GM13977 (cell line): ENCODE results near the gene ADGRA1.

Source experiments
- DNase-seq: peaks from one replicate; pipeline ENCODE4 v3.0.0; 2012; ENCODE audit warnings: low spot score
- in situ Hi-C: fragments of 300-500 bp; cut with MboI; formaldehyde crosslinking; loops from one replicate; pipeline ENCODE4 v1.12.0; 2022; ENCODE audit warnings: low sequenced_read_pairs, low pct_unique_long_range_greater_than_20kb, mixed read lengths, inconsistent platforms; ENCODE audit not compliant: unreplicated experiment
- TF ChIP-seq, protein P1 (sequence below): IDR thresholded peaks from 2 replicates; pipeline ENCODE4 v1.5.1; 2012; ENCODE audit warnings: mild to moderate bottlenecking, control low read depth; ENCODE audit not compliant: insufficient read depth; ENCODE audit errors: extremely low read depth, missing control alignments

Gene ADGRA1

GRCh38 chr10:133098426-133099124 lies 10.9 kb downstream of the ADGRA1 start:
- in situ Hi-C loops = no loop called here
- TF ChIP-seq, protein P1, sequence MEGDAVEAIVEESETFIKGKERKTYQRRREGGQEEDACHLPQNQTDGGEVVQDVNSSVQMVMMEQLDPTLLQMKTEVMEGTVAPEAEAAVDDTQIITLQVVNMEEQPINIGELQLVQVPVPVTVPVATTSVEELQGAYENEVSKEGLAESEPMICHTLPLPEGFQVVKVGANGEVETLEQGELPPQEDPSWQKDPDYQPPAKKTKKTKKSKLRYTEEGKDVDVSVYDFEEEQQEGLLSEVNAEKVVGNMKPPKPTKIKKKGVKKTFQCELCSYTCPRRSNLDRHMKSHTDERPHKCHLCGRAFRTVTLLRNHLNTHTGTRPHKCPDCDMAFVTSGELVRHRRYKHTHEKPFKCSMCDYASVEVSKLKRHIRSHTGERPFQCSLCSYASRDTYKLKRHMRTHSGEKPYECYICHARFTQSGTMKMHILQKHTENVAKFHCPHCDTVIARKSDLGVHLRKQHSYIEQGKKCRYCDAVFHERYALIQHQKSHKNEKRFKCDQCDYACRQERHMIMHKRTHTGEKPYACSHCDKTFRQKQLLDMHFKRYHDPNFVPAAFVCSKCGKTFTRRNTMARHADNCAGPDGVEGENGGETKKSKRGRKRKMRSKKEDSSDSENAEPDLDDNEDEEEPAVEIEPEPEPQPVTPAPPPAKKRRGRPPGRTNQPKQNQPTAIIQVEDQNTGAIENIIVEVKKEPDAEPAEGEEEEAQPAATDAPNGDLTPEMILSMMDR = no peak
- no peak for DNase-seq

GRCh38 chr10:133099571-133099970 lies 11.8 kb downstream of the ADGRA1 start:
- TF ChIP-seq, protein P1 = no peak
- DNase-seq = no peak
- in situ Hi-C loops = no loop called here

DNA sequence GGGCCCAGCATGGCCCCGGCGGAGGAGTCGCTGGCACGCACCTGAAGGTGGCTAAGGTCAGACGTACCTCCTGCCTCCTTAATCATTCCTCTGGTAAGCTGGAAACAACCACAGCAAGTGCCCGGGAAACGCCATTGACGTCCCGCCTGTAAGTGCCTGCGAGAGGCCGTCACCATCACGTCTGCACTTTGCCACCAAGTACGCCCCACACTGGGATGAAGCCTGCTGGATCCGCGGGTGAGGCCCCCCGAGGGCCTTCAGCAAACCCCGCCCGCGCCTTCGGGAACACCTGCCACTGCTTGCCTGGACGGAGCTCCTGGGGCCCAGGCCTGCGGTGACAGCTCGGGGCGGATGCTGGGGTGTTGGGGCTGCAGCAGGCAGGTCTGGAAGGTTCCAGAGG lies 12.5 kb downstream of the ADGRA1 start:
- no peak for DNase-seq
- TF ChIP-seq, protein P1 = no peak
- in situ Hi-C loops = no loop called here

- in situ Hi-C loops = no loop called here
- TF ChIP-seq, protein P1 = no peak
- no peak for DNase-seq
Measured at GRCh38 chr10:133100706-133101415, 13.1 kb downstream of the ADGRA1 start.

- in situ Hi-C loops = no loop called here
Measured at GRCh38 chr10:133101416-133101810, 13.7 kb downstream of the ADGRA1 start.

DNA sequence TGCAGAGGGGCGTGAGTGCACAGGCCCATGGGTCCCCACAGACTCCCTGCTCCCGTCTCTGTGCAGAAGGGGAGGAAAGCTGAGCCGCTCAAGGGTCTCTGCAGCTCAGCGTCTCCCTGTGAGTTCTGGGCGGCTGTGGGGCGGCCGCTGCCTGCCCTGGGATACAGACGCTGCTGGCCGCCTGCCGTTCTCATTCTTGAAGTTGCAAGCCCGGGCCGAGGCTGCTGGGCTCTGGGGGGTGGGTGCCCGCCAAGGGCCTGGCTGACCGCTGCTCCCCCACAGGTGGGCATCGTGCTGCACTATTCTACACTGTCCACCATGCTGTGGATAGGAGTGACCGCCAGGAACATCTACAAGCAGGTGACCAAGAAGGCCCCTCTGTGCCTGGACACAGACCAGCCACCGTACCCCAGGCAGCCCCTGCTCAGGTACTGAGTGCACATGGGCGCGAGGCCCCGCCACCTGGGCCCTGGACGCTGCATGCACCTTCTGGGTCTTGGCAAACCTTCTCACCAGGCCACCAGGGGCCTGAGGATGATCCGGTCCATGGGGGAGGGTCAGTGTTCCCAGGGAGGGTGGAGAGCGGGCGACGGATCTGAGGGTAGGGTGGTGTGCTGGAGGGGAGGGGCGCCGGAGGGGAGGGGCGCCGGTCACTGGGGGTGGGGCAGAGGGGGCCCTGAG lies 14.8 kb downstream of the ADGRA1 start:
- DNase-seq = no peak
- TF ChIP-seq, protein P1 = no peak
- in situ Hi-C loops = no loop called here

More at GRCh38 chr10:133101416-133101810, 13.7 kb downstream of the ADGRA1 start:
- TF ChIP-seq, protein P1 = no peak
- DNase-seq = no peak
